HepG2 (cell line): ENCODE results near the gene ACADVL. TPM values are rescaled to one million over a fixed set of nuclear protein-coding genes. Genes with fewer than 3 reads are reported as not detected.

Source experiments
- ATF4 ChIP-seq, 2 experiments: fragments of 450-650 bp in 1 of 2; sonication (generic) in 1 of 2; formaldehyde crosslinking; IDR thresholded peaks; 2 replicates each; pipeline versions ENCODE4 v1.5.0 to v1.8.0; 2020 to 2022; ENCODE audit warnings: mild to moderate bottlenecking in 1 of 2, missing genetic modification reagents in 1 of 2
- CBX5 ChIP-seq: sonication (generic); formaldehyde crosslinking; IDR thresholded peaks from 2 replicates; pipeline ENCODE4 v1.4.0; 2020; ENCODE audit warnings: missing genetic modification reagents, borderline replicate concordance
- CHCHD3 ChIP-seq: sonication (generic); formaldehyde crosslinking; IDR thresholded peaks from 2 replicates; pipeline ENCODE4 v1.8.0; 2022; ENCODE audit warnings: mild to moderate bottlenecking, missing genetic modification reagents, moderate library complexity
- FOXM1 ChIP-seq: sonication (generic); formaldehyde crosslinking; IDR thresholded peaks from 2 replicates; pipeline ENCODE4 v1.5.0; 2020; ENCODE audit warnings: missing genetic modification reagents
- GPBP1L1 ChIP-seq: sonication (generic); formaldehyde crosslinking; IDR thresholded peaks from 2 replicates; pipeline ENCODE4 v1.5.0; 2020; ENCODE audit warnings: mild to moderate bottlenecking, missing genetic modification reagents
- MAF1 ChIP-seq: sonication (generic); formaldehyde crosslinking; IDR thresholded peaks from 2 replicates; pipeline ENCODE4 v1.5.0; 2020; ENCODE audit warnings: missing genetic modification reagents, borderline replicate concordance
- MBD4 ChIP-seq: IDR thresholded peaks from 2 replicates; pipeline ENCODE4 v1.6.1; 2012; ENCODE audit warnings: low read length, inconsistent platforms, borderline replicate concordance
- NCOA5 ChIP-seq: sonication (generic); formaldehyde crosslinking; IDR thresholded peaks from 2 replicates; pipeline ENCODE4 v1.4.0; 2020; ENCODE audit warnings: missing genetic modification reagents
- PTBP1 ChIP-seq: fragments of 200-400 bp; formaldehyde crosslinking; IDR thresholded peaks from 2 replicates; pipeline ENCODE4 v1.6.1; 2018; ENCODE audit warnings: low read length, low read depth; ENCODE audit not compliant: poor library complexity, severe bottlenecking
- RFX3 ChIP-seq: IDR thresholded peaks from 2 replicates; pipeline ENCODE4 v1.6.1; 2016; ENCODE audit warnings: missing biosample characterization, missing genetic modification reagents
- UBTF ChIP-seq: sonication (generic); formaldehyde crosslinking; IDR thresholded peaks from 2 replicates; pipeline ENCODE4 v1.4.0; 2020; ENCODE audit warnings: mild to moderate bottlenecking, missing genetic modification reagents
- YEATS2 ChIP-seq: sonication (generic); formaldehyde crosslinking; IDR thresholded peaks from 2 replicates; pipeline ENCODE4 v1.4.0; 2020; ENCODE audit warnings: missing genetic modification reagents, borderline replicate concordance
- ZBTB21 ChIP-seq: sonication (generic); formaldehyde crosslinking; IDR thresholded peaks from 2 replicates; pipeline ENCODE4 v1.4.0; 2020; ENCODE audit warnings: missing genetic modification reagents
- ZMAT3 ChIP-seq: sonication (generic); formaldehyde crosslinking; conservative IDR thresholded peaks from 2 replicates; pipeline ENCODE4 v1.7.0; 2021; ENCODE audit warnings: missing genetic modification reagents
- ZNF260 ChIP-seq: sonication (generic); formaldehyde crosslinking; IDR thresholded peaks from 2 replicates; pipeline ENCODE4 v1.4.0; 2020; ENCODE audit warnings: missing genetic modification reagents, low read depth, mild to moderate bottlenecking, borderline replicate concordance
- ZNF547 ChIP-seq: sonication (generic); formaldehyde crosslinking; IDR thresholded peaks from 2 replicates; pipeline ENCODE4 v1.5.1; 2020; ENCODE audit warnings: mild to moderate bottlenecking, missing genetic modification reagents
- ZNF552 ChIP-seq: sonication (generic); formaldehyde crosslinking; IDR thresholded peaks from 2 replicates; pipeline ENCODE4 v1.9.0; 2022; ENCODE audit warnings: missing genetic modification reagents, mild to moderate bottlenecking, borderline replicate concordance
- ZNF646 ChIP-seq: sonication (generic); formaldehyde crosslinking; IDR thresholded peaks from 2 replicates; pipeline ENCODE4 v1.9.0; 2021; ENCODE audit warnings: mild to moderate bottlenecking, missing genetic modification reagents
- polyA plus RNA-seq, 8 experiments: library from polyadenylated mRNA; depleted of rRNA in 3 of 8; stranded (reverse) in 7 of 8; unstranded in 1 of 8; fragments of >200 nt; fragmentation: Illumina TruSeq in 4 of 8; extraction: Trizol in 4 of 8; gene quantifications; 2 replicates each; pipeline versions ENCODE4 v1.2.1 to v1.2.3, GENCODE V29; 2011 to 2016; ENCODE audit warnings: low read depth in 4 of 8, missing spikeins in 1 of 8, mixed read lengths in 1 of 8; ENCODE audit not compliant: insufficient read depth in 1 of 8
- total RNA-seq, 5 experiments: library from RNA; depleted of rRNA; stranded (reverse); fragments of >200 nt; fragmentation: Illumina TruSeq; extraction: Trizol; gene quantifications; 2 replicates each; pipeline ENCODE4 v1.2.3, GENCODE V29; 2016; ENCODE audit warnings: low read depth in 1 of 5

The ACADVL gene
- total and polyA plus RNA-seq, 2 of the 13 experiments (the other 11 are each of a cell fraction or from before 2014, with no cell fraction given): 219 to 412 TPM

GRCh38 chr17:7219812-7220592 lies at the start of gene ACADVL, which contains the start of gene DLG4 (continued):
- TF ChIP-seq ZNF547 (CRISPR knock-in tag) (peak; percentile 86; the same call in 1 of the 2 replicates), YEATS2 (CRISPR knock-in tag) (peak; percentile 64; the same call in 1 of the 2 replicates), ZMAT3 (peak; percentile 70; the same call in 1 of the 2 replicates), CHCHD3 (CRISPR knock-in tag) (no peak), UBTF (peak; percentile 65), ZNF260 (CRISPR knock-in tag) (no peak), PTBP1 (no peak), MBD4 (no peak), NCOA5 (CRISPR knock-in tag) (no peak), RFX3 (no peak), ZNF646 (no peak), ZBTB21 (no peak), CBX5 (CRISPR knock-in tag) (no peak), GPBP1L1 (no peak), ZNF552 (CRISPR knock-in tag) (peak; percentile 68; the same call in 1 of the 2 replicates), ATF4 (CRISPR knock-in tag; IDR thresholded peaks at IDR 0.05) (peak in 1 of 2 experiments; percentile 73; a peak in 2 of 4 replicates), MAF1 (CRISPR knock-in tag) (no peak), FOXM1 (CRISPR knock-in tag) (no peak)
